LNCaP clone FGC (cell line): ENCODE data around the gene MACROD2.

Source experiments
- DNase-seq: peaks from one replicate; pipeline ENCODE4 v3.0.0-alpha.2; 2011; ENCODE audit warnings: low read depth
- H3K4me3 ChIP-seq: 2 replicates; pipeline ENCODE4 v1.5.1; 2011; ENCODE audit warnings: mild to moderate bottlenecking, low read depth, low read length, control low read depth
- CTCF ChIP-seq: IDR thresholded peaks from 2 replicates; pipeline ENCODE4 v1.5.1; 2012; ENCODE audit warnings: mild to moderate bottlenecking; ENCODE audit not compliant: control insufficient read depth, insufficient read depth; ENCODE audit errors: extremely low read depth

MACROD2 gene

DNA sequence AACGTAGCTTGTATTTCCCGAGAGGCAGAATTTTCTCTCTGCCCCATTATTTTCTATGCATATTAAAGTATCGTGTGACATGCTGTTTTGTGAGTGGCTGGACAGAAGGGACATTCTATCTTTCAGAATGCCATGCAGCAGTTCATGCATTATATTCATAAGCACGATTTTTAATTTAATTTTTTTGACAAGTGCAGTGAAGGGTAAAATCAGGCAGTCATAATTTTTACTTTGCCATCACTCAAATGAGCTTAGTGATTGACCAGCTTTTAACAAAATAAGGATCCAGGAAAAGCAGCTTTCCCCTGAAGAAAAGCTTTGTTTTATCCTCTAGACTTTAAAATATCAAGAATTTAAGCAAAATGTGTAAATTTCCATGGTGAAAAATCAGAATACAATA, 1904.7 kb downstream of the MACROD2 start:
- no peak for TF ChIP-seq CTCF
- H3K4me3 ChIP-seq: no peak overlapping the region
- no peak for DNase-seq

DNA sequence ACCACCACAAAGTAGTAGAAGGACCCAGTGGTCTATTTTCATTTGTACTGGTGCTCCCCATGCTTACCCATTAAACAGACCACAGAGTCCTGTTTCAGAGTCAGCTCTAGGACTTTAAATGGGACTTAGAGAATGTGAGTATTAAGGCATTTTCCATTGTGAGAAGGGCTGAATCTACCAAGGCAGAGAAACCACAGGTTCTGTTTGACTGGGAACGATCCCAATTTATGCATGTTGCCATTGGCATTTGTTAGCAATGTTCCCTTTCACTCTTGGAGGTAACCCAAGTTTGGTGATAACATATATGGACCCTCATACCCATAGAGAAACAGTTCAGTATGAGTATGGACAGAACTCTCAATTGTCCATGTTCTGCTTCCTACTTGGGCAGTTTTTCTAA, 1905.1 kb downstream of the MACROD2 start:
- H3K4me3 ChIP-seq: no peak overlapping the region
- TF ChIP-seq CTCF: no peak
- no peak for DNase-seq

DNA sequence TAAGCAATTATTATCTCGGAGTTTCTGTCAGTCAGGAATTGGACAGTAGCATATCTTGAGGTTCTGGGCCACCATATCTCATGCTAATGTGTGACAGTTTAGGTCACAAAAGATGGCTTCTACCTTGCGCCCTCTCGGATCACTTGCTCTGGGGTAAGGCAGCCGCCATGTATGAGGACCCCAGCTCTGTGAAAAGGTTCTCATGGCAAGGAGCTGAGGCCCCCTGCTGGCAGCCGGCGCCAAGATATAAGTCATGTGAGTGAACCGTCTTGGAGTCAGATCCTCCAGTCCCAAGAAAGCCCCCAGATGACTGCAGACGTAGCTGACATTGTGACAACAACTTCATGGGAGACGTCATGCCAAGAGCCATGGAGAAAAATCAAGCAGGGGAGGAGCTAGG, 1907.2 kb downstream of the MACROD2 start:
- TF ChIP-seq CTCF: peak; percentile 48
- no peak overlapping the region for H3K4me3 ChIP-seq
- no peak for DNase-seq

DNA sequence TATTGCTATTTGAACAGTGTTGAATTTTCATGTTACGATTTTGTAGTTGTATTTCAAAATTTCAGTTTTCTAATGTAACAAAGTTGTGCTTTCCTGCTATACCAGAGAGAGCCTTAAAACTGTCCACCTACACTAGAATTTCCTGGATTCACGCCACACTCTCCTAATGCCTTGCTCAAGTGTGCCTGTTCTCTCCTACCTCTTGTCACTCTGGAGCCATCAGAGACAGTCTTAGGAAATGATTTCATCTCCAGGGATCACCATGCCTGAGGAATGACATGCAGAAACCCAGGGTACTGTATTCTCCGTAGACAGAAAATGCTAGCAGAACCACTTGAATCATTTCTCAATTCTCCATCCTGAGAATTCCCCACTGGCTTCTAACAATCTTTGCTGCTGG, 1910.3 kb downstream of the MACROD2 start:
- no peak for TF ChIP-seq CTCF
- no peak overlapping the region for H3K4me3 ChIP-seq
- no peak for DNase-seq

- no peak for TF ChIP-seq CTCF
- no peak for DNase-seq
- H3K4me3 ChIP-seq: no peak overlapping the region
Measured at GRCh38 chr20:15909995-15910394, 1914.7 kb downstream of the MACROD2 start.

DNA sequence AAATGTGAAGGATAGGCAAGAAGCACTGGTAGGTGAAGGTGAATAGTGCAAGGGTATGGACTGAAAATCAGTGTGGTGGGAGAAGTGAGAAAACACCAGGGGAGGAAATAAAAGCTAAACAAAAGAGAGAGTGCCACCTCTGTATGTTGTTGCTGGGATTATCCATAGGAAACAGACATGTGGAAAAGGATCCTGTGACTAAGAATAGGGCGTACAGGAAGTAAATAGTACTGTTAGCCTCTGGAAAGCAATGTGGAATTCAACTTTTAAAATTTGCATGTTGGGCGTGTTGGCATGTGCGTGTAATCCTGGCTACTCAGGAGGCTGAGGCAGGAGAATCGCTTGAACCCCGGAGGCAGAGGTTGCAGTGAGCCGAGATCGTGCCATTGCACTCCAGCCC, 1916.3 kb downstream of the MACROD2 start:
- no peak overlapping the region for H3K4me3 ChIP-seq
- TF ChIP-seq CTCF: no peak
- DNase-seq: no peak

DNA sequence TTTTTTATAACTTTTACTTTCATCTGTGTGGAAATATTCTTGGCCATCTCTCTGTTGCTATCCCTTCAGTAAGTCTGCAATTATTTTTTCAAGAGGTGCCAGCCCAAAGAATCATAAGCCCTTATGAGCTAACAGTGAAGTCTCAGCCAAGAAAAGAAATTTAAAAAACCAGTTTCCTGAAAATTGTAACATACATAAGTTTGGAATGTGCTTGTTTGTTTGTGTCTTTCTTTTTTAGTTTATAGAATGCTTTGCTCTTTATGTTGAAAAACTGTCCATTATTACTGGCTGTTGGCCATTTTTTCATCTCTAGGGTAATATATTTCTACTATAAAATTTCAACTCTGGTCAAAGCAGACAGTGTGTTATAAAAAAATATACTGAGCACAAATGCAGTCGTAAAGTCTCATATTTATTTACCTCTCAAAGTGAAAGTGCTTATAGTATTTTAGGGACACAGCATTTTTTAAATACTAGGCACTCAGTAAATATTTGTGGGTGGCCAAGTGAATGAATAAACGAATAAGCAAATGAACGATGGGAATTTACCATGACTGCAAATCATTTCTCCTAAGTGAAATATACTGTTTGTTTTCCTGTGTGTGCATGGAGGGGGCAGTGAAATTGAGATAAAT, 1918.2 kb downstream of the MACROD2 start:
- DNase-seq: no peak
- TF ChIP-seq CTCF: no peak
- H3K4me3 ChIP-seq: no peak overlapping the region
